HepG2 (cell line): ENCODE data around the gene IL17C.
A peak's percentile ranks its signal among the peaks of the same experiment; 100 is the strongest.

Experiments used
- ARID2 ChIP-seq: sonication (generic); formaldehyde crosslinking; IDR thresholded peaks from 2 replicates; pipeline ENCODE4 v1.8.1; 2022; ENCODE audit warnings: mild to moderate bottlenecking, missing genetic modification reagents, borderline replicate concordance
- ASH2L ChIP-seq: fragments of 300-600, 200-600 bp; sonication (generic); IDR thresholded peaks from 2 replicates; pipeline ENCODE4 v1.7.0; 2017; ENCODE audit warnings: low read depth, mild to moderate bottlenecking, moderate library complexity, mixed read lengths, low read length; ENCODE audit not compliant: insufficient read length
- ELF4 ChIP-seq: sonication (generic); formaldehyde crosslinking; IDR thresholded peaks from 2 replicates; pipeline ENCODE4 v1.5.0; 2020; ENCODE audit warnings: missing genetic modification reagents, mild to moderate bottlenecking, moderate library complexity, borderline replicate concordance
- EP300 ChIP-seq, 3 experiments: sonication (generic) in 1 of 3; formaldehyde crosslinking in 1 of 3; IDR thresholded peaks; 2 replicates each; pipeline versions ENCODE4 v1.5.1 to v1.6.1; 2011 to 2020; ENCODE audit warnings: low read depth in 2 of 3, low read length in 2 of 3, borderline replicate concordance in 1 of 3, improper control_type of control experiment in 1 of 3, mild to moderate bottlenecking in 1 of 3, missing genetic modification reagents in 1 of 3, moderate library complexity in 1 of 3
- HNRNPUL1 ChIP-seq: fragments of 200-400 bp; formaldehyde crosslinking; IDR thresholded peaks from 2 replicates; pipeline ENCODE4 v1.6.1; 2017; ENCODE audit warnings: low read depth, mild to moderate bottlenecking, low read length, moderate library complexity
- U2AF1 ChIP-seq: fragments of 200-400 bp; formaldehyde crosslinking; optimal IDR thresholded peaks from 2 replicates; pipeline ENCODE3; 2017; ENCODE audit warnings: mild to moderate bottlenecking, low read depth, low read length
- TF ChIP-seq, protein P1 (sequence below): sonication (generic); formaldehyde crosslinking; IDR thresholded peaks from 2 replicates; pipeline ENCODE4 v1.4.0; 2020; ENCODE audit warnings: missing genetic modification reagents
- TF ChIP-seq, protein P2 (sequence below): sonication (generic); formaldehyde crosslinking; IDR thresholded peaks from 2 replicates; pipeline ENCODE4 v1.5.0; 2020; ENCODE audit warnings: mild to moderate bottlenecking, missing genetic modification reagents, moderate library complexity

- TF ChIP-seq HNRNPUL1 (no peak), ELF4 (no peak), ARID2 (CRISPR knock-in tag) (no peak), ASH2L (no peak), EP300 (IDR thresholded peaks at IDR 0.05; ENCODE audit: low read depth in 2 of 2, low read length in 2 of 2) (no peak), EP300 (CRISPR knock-in tag; IDR thresholded peaks at IDR 0.05; ENCODE audit: borderline replicate concordance) (no peak), U2AF1 (no peak)
- TF ChIP-seq, protein P1, sequence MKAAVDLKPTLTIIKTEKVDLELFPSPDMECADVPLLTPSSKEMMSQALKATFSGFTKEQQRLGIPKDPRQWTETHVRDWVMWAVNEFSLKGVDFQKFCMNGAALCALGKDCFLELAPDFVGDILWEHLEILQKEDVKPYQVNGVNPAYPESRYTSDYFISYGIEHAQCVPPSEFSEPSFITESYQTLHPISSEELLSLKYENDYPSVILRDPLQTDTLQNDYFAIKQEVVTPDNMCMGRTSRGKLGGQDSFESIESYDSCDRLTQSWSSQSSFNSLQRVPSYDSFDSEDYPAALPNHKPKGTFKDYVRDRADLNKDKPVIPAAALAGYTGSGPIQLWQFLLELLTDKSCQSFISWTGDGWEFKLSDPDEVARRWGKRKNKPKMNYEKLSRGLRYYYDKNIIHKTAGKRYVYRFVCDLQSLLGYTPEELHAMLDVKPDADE (CRISPR knock-in tag): no peak
- TF ChIP-seq, protein P2, sequence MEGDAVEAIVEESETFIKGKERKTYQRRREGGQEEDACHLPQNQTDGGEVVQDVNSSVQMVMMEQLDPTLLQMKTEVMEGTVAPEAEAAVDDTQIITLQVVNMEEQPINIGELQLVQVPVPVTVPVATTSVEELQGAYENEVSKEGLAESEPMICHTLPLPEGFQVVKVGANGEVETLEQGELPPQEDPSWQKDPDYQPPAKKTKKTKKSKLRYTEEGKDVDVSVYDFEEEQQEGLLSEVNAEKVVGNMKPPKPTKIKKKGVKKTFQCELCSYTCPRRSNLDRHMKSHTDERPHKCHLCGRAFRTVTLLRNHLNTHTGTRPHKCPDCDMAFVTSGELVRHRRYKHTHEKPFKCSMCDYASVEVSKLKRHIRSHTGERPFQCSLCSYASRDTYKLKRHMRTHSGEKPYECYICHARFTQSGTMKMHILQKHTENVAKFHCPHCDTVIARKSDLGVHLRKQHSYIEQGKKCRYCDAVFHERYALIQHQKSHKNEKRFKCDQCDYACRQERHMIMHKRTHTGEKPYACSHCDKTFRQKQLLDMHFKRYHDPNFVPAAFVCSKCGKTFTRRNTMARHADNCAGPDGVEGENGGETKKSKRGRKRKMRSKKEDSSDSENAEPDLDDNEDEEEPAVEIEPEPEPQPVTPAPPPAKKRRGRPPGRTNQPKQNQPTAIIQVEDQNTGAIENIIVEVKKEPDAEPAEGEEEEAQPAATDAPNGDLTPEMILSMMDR: peak; percentile 94
These were observed 42.8 kb downstream of the IL17C start for GRCh38 chr16:88681084-88681680.
